GM19023 (cell line): ENCODE data around the gene PCDH1.

ENCODE experiments used
- ATAC-seq: cut with Tn5 transposase; IDR thresholded peaks from one replicate; pipeline ENCODE4 v1.9.1; 2021; ENCODE audit warnings: mild to moderate bottlenecking, moderate library complexity; ENCODE audit not compliant: unreplicated experiment

PCDH1 gene

DNA sequence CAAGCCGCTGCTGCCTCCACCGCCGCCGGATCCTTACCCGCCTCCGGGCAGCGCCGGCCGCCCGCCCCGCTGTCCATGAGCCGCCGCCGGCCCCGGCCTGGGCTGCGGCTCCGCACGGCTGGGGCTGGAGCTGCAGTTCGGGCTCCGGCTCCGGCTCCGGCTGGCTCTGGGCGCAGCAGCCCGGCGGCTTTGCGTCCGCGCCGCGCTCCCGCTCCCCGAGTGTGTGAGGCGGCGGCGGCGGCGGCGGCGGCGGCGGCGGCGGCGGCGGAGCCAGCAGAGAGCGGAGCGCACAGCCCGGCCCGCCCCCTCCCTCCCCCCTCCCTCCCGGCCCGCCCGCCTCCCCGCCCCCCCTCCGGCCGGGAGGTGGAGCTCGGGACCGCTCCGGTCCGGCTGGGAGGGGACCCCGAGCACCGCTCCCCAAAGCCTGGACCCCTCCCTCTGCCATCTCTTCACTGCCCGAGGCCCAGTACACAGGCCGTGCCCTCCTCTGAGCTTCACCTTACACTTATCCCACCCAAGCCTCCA is at the start of gene PCDH1:
TSS of gene PCDH1 (minus strand) at position 225 of the 525 bp plus-strand sequence. CDS start at position 77, 148 bp downstream.
- no peak for ATAC-seq

DNA sequence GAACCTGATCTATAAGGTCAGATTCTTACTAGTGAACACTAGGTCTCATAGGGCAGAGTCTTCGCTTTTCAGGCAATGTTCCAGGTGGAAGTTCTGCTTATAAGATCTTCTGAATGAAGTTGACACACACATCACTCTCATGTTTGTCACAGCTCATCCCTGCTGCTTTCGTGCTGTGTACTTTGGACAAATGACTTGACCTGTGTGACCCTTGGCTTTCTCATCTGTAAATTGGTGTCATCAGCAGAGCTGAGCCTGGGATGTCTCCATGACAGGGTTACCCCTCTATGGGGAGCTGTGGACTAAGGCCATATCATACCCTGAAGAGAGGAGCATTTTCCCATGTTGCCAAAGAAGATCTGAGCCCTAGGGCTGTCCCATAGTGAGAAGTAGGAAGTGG is 48.2 kb upstream of the PCDH1 start:
- ATAC-seq: no peak

DNA sequence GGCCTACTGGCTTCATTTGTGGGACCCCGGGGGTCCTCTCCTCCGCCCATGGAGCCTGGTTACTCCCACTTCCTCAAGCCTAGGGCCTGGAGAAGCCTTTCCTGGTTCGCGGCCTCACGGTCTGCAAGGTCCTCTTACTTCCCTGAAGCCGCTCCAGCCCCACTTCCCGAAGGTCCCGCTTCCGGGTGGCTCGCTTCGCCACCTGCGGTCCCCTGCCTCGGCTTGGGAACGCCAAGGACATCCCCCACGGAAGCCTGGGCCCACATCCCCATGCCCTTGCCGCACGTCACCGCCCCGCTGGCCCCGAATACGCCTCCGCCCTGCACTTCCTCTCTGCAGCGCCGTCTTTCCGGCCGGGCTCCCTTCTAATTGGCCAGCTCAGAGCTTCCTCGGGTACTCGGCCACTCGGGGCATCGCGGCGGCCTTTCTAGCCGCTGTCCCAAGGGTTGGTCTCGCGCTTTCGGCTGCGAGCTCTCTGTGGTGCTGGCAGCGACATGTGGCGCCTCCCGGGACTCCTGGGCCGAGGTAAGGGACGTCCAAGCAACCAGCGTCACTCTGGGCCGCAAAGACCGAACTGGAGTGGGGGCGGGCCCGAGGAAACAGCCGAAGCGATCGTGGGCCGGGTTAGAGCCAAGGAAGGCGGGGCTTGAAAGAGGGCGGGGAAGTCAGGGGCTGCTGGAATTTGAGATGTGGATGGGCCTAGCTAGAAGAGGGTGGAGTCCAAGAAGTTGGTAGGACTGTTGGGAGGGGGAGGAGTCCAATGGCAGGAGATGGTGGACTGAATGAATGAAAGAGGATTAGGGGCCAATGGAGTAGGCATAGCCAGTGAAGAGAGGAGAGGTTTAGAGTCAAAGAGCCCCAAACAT is 45.5 kb upstream of the PCDH1 start, which contains the start of gene DELE1:
TSS of gene DELE1 (plus strand) at position 424 of the 866 bp plus-strand sequence. CDS start at position 495, 71 bp downstream.
- ATAC-seq: peak; percentile 99

DNA sequence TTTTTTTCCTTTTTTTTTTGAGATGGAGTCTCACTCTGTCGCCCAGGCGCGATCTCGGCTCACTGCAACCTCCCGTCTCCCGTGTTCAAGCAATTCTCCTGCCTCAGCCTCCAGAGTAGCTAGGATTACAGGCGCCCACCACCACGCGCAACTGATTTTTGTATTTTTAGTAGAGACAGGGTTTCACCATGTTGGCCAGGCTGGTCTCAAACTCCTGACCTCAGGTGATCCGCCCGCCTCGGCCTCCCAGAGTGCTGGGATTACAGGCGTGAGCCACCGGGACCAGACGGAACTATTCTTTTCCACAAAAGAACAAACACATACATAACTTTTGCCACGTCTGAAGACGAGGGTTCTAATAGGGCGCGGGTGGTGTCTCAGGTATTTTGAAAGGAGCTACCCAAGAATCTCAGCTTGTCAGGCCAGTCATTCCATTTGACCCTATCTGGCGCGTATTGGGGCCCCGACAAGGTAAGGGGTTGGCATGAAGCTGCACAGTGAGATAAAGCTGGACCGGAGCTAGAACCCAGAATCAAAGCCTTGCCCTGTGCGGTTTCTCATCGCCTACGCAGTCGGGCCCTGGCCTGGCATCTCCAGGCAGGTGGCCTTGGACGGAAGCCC is 44.7 kb upstream of the PCDH1 start:
- peak; percentile 5 for ATAC-seq

DNA sequence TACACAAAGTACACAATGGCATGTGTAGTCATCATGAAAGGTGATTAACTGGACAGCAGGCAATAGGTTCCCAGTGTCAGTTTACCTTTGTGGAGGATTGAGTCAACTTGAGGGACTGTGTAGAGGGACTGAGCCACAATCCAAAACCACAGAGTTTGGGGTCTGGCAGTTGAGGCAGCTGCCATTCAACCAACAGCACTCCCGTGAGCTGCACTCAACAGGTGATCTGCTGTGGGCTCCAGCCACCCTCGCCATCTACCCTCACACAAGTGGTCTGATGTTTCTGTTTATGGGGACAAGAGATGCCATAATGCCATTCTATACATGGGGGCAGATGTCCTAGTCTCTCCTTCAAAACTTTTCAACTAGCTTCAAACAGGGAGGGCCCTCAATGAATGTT is 42.6 kb upstream of the PCDH1 start:
- no peak for ATAC-seq

DNA sequence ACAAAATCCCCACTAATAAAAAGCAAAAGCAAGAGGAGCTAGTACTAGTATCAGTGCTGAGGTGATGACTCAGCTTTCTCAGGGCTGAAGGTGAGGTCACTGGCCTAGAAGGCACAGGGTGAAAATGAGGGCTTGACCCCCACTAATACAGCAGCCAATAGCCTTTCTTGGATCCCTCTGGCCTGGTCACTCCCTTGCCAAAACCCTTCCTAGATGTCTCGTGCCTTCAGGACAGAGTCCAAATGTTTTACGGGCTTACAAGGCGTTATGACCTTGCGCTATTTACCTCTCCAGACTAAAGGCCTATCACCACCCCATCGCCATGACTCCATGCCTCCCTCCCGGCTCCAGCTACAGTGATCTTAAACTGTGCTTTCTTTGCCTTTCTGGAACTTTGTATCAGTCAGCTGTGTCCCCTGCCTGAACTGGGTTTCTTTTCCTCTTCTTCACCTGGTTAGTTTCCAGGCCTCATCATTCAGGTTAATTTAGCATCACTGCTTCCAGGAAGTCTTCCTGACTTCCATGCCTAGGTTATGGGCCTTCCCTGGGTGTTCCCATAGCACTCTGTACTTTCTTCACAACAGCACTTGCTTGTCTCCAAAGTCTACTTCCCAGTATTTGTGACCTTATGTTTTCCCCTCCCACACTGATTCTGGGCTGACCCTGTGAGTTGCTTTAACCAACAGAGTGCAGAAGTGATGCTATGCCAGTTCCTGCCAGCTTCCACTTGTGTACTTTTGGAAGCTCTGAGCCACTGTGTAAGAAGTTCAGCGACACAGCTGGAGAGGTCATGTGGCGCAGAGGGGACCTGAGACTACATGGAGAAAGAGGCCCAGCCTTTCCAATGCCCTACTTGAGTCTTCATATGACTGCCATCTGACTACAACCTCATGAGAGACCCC is 41.3 kb upstream of the PCDH1 start:
- ATAC-seq: no peak

DNA sequence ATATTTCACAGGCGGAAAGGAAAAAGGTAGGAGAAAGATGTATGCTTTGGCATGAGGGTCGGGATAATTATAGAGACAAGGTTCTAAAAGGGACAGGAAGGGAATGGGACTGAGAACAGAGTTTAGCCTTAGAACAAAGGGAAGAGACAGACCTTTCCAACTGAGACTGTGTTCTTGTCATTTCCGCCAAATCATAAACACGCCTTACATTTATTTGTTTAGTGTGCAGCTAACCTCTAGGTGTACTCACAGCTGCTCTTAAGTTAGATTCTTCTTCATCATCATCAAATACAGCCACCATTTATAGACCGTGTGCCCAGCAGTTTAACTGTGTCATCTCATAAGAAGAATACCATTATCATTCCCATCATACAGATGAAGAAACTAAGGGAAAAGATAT is 39.5 kb upstream of the PCDH1 start:
- no peak for ATAC-seq

DNA sequence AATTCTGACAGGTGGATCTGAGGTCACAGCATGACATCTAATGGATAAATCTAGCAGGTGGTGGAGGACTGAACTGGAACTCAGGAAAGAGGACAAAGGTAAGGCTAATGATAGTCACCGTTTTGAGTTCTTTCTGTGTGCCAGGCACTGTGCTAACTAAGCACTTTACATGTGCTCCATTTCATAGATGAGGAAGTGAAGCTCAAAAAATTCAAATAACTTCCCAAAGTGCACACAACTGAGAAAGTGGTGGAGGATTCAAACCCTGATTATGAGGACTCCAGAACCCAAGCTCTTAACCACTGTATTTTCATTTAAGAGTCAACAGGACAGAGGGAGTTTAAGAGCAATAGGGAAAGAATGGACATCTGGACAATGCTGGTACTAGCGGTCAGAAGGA is 38.3 kb upstream of the PCDH1 start:
- ATAC-seq: no peak

DNA sequence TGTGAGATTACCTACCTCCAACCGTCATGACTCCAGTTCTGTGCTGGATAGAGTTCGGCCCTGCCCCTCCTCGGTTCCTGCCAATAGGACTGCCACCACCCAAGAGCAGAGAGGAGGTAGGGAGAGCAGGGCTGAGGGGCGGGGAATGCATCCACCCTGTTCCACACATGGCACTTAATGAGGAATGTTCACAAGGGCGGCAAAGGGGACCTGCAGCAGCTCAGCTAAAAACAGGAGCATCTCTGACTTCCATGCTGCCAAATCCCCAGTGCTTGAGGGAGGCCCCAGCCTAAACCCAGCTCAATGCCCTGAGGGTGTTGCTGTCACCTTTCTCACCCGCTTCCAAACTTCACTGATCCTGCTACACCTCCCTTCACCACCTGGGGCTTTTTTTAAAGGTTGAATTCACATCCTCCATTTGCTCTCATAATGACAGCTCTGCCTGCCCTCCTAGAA is 37.7 kb upstream of the PCDH1 start:
- ATAC-seq: no peak

DNA sequence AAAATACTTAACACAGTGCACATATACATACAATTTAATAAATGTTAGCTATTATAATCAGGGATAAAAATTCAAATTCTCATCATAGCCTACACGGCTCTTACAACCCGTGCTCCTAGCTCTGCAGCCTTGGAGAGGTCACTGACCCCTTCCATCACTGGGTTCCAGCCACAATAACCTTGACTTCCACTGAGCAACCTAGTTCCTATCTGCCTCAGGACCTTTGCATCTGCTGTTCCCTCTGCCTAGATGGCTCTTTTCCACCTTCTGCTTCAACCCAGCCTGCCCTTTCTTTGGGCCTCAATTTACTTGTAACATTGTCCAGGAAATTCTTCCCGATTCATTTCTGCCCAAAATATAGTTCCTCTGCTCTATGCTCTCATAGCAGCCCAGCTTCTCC is 36.6 kb upstream of the PCDH1 start:
- no peak for ATAC-seq

DNA sequence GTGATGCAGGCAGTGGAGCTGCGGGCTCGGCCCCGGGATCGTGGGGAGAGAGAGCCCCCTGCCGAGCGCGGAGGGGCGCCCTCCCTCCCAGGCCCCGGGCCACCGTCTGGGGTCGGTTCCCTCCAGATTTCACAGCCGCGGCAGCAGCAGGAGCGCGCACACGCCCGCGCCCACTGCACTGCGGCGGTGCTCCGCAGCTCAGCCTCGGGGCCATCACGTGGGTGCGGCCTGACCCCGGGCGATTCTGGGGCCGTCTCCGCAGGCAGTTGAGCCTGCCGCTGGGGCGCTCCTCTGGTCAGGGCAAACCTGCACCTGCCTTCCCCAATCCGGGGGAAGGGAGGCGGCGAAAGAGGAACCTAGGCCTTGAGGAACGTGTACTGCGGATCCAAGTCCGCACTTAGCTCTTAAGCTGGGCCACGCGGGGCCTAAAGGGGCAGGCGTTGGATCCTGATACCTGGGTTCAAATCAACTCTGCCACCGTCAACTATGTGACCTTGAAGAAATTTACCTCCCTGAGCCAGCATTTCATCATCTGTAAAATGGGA is 36.1 kb upstream of the PCDH1 start:
- ATAC-seq: peak; percentile 78

DNA sequence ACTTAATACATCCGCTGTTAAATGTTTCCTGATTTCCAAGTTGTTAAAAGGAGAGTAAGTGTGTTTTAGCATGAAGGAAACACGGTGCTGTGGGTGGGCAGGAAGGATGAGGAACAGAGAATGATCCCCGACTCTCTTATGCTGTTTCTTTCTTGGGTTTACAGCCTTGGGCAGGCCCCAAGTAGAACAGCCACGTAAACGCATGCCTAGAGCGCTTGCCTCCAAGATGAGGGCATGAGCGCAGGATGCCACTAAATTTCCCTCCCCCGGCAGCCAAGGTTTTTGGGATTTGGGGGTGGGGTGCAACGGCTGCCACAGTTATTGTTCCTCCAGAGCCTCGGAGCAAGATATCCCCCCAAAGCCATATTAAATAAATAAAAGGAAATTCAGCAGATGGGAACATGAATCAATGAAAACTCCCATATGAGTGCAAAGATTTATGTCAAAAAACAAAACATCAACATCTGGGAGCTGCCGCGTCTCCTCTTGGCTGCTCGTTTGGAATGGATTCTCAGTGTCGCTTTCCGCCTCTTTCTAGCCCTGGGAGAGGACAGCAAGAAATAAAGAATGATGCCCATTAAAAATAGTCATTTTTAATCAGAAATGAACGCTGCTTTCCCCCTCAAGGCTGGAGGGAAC is 35.5 kb upstream of the PCDH1 start:
- no peak for ATAC-seq

DNA sequence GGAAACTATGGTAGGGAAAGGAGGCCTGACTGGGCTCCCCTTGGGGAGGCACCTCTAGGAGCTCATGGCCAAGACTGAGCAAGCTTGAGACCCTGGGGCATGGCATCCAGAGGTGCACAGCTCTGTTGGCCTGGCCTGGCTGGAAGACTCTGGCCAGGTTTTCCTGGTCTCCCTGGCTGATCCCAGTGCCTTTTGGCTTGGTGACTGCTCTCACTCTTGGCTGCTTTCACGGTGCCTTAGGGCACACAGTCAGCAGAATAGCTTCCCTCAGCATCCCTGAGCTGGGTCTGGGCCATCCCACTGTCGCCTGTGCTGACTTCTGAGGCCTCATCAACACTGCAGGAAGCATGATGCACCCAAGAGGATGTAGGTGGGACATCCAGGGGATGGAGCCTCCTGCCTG is 32.1 kb upstream of the PCDH1 start:
- no peak for ATAC-seq

DNA sequence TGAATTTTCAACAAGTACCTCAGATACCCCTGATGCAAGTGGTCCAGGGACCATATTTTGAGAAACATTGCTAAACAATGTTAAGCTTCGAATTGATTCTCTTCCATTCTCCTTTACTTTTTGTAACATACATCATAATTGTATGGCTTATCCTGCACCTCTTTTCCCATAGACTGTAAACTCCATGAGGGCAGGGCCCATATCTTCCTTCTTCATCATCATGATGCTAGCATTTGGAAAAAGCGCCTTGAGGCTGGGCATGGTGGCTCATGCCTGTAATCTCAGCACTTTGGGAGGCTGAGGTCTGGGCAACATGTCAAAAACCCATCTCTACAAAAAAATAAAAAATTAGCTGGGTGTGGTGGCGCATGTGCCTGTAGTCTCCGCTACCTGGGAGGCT is 31.0 kb upstream of the PCDH1 start:
- no peak for ATAC-seq

DNA sequence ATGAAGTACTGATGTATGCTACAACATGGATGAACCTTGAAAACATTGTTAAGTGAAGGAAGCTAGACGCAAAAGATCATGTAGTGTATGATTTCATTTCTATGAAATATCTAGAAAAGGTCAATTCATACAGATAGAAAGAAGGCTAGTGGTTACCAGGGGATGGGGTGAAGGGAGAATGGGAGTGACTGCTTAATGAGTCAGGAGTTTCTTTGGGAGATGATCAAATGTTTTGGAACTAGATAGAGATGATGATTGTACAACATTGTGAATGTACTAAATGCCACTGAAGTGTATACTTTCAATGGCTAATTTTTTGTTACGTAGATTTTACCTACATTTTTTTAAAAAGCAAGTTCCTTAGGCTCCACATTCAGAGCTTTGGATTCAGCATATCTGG is 30.6 kb upstream of the PCDH1 start:
- no peak for ATAC-seq

DNA sequence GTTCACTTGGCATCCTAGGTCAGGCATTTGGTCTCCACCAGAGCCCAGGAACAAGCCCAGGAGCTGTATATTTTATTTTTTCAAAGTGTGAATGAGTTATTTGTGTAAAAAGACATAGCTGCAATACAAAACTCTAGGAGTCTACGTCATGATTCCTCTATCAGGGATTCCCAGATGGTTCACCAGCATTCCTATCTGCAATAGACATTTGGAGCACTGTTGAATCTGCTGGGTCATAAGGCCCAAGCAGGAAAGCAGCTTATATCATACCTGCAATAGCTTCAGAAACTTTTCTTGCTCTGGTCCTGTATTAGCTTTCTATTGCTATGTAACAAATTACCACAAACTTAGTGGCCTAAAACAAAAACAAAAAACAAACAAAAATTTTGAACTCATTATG is 28.8 kb upstream of the PCDH1 start:
- ATAC-seq: no peak

DNA sequence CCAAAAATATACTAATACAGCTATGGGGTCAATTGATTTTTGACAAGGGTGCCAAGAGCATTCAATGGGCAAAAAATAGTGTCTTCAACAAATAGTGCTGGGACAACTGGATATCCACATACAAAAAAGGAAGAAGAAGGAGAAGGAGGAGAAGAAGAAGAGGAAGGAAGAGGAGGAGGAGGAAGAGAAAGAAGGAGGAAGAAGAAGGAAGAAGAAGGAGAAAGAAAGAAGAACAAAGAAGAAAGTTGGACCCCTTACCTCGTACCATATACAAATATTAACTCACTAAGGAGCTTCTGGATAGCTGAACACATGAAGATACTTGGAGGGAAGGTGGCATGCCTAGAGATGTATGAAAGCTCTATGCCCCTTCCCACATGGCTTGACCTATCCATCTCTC is 28.3 kb upstream of the PCDH1 start:
- no peak for ATAC-seq

DNA sequence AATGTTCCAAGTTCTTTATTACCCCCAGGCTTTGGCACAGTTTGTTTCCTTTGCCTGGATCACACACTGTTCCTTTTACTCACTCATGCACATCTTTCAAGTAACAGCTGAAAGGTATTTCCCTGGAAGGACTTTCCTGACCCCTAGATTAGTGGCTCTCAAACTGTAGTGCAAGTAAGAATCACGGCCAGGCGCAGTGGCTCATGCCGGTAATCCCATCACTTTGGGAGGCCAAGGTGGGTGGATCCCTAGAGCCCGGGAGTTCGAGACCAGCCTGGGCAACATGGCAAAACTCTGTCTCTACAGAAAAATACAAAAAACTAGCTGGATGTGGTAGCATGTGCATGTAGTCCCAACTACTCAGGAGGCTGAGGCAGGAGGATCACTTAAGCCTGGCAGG is 26.3 kb upstream of the PCDH1 start:
- no peak for ATAC-seq

DNA sequence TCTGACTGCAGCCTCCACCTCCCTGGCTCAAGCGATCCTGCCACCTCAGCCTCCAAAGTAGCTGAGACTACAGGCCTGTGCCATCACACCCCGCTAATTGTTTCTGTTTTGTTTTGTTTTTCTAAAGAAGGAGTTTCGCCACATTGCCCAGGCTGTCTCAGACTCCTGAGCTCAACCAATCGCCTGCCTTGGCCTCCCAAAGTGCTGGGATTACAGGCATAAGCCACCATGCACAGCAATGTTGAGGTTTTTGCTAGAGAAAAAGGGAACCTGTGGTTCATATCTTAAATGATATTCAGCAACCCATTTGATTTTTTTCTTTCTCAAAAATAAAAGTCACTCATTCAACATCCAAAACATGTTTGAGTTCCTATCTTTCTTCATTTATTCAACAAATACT is 25.1 kb upstream of the PCDH1 start:
- no peak for ATAC-seq
